ENCODE results near the gene C1R. TPM values are rescaled to one million over a fixed set of nuclear protein-coding genes. Genes with fewer than 3 reads are reported as not detected.
A peak's percentile ranks its signal among the peaks of the same experiment; 100 is the strongest.

C1R gene
- total and polyA plus RNA-seq, 2 of the 8 experiments (the other 6 are each of a cell fraction or from before 2014, with no cell fraction given), result 6.9 to 16.3 TPM

- TF ChIP-seq CTBP2 (IDR thresholded peaks at IDR 0.05; ENCODE audit: borderline replicate concordance, insufficient read depth, insufficient read length, low read length) (peak; percentile 76), SIRT6 (IDR thresholded peaks at IDR 0.05; ENCODE audit: low read length) (no peak), MAFK (IDR thresholded peaks at IDR 0.05; ENCODE audit: low read depth, low read length) (no peak), EGR1 (IDR thresholded peaks at IDR 0.05; ENCODE audit: borderline replicate concordance, low read depth, low read length) (0 out of 2 replicates have a peak, but pooled peaks have one; percentile 39), HDAC2 (IDR thresholded peaks at IDR 0.05; ENCODE audit: borderline replicate concordance in 1 of 2, low read depth in 2 of 2, low read length in 2 of 2) (peak in 1 of 2 experiments; percentile 71; a peak in 1 of 4 replicates), FOSL1 (IDR thresholded peaks at IDR 0.05; ENCODE audit: insufficient read depth, low read depth, low read length) (no peak), NRF1 (IDR thresholded peaks at IDR 0.05; ENCODE audit: low read depth, low read length) (no peak), GTF2F1 (IDR thresholded peaks at IDR 0.05; ENCODE audit: borderline replicate concordance, low read depth, low read length) (0 out of 2 replicates have a peak, but pooled peaks have one; percentile 49), EP300 (IDR thresholded peaks at IDR 0.05; ENCODE audit: borderline replicate concordance in 1 of 2, low read depth in 2 of 2, low read length in 2 of 2) (no peak), SP4 (IDR thresholded peaks at IDR 0.05; ENCODE audit: low read length) (no peak), TCF12 (IDR thresholded peaks at IDR 0.05; ENCODE audit: low read depth, low read length) (no peak), YY1 (IDR thresholded peaks at IDR 0.05; ENCODE audit: low read depth, low read length) (no peak), BRCA1 (IDR thresholded peaks at IDR 0.05; ENCODE audit: low read depth, low read length) (no peak), EZH2 (IDR thresholded peaks at IDR 0.05; ENCODE audit: low read depth, low read length, severe bottlenecking) (no peak)
Observed at GRCh38 chr12:7108003-7108795, 16.0 kb upstream of the C1R start (continued).
